Fibroblast of lung (primary cell): ENCODE measurements around the gene CITED2.

Experiments
- EZH2 ChIP-seq: IDR thresholded peaks from 2 replicates; pipeline ENCODE4 v1.5.1; 2012; ENCODE audit warnings: low read length, control low read depth, mild to moderate bottlenecking; ENCODE audit errors: missing control alignments
- TF ChIP-seq, protein P1 (sequence below), 2 donors: IDR thresholded peaks in 1 of 2; conservative IDR thresholded peaks in 1 of 2; 1 replicate in 1 of 2; 2 replicates in 1 of 2; pipeline ENCODE4 v1.5.1; 2011 to 2012; ENCODE audit warnings: low read length in 2 of 2, control low read depth in 1 of 2, inconsistent platforms in 1 of 2, low read depth in 1 of 2, mild to moderate bottlenecking in 1 of 2

DNA sequence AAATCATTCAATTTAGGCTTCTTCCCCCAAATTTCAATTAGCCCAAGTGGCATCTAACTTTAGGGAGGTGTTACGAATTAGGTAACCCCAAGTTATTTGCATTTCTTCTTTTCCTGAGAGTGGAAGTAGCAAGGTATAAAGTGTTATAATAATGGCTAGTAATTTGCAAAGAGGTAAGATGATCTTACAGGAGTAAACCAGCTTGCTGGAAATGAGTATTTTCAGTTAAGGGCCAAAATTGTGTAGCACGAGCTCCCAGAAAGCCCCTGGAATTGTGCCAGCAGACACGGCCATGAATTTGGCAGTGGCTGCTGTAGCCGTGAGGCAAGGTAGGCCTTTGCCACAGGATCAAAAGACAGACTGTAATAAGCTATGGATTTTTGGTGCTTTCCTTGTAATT, 38.0 kb downstream of the CITED2 start:
- TF ChIP-seq EZH2, result no peak
- TF ChIP-seq, protein P1, sequence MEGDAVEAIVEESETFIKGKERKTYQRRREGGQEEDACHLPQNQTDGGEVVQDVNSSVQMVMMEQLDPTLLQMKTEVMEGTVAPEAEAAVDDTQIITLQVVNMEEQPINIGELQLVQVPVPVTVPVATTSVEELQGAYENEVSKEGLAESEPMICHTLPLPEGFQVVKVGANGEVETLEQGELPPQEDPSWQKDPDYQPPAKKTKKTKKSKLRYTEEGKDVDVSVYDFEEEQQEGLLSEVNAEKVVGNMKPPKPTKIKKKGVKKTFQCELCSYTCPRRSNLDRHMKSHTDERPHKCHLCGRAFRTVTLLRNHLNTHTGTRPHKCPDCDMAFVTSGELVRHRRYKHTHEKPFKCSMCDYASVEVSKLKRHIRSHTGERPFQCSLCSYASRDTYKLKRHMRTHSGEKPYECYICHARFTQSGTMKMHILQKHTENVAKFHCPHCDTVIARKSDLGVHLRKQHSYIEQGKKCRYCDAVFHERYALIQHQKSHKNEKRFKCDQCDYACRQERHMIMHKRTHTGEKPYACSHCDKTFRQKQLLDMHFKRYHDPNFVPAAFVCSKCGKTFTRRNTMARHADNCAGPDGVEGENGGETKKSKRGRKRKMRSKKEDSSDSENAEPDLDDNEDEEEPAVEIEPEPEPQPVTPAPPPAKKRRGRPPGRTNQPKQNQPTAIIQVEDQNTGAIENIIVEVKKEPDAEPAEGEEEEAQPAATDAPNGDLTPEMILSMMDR (conservative IDR thresholded peaks at IDR 0.05 in 1 of 2, IDR thresholded peaks at IDR 0.05 in 1 of 2; ENCODE audit: low read depth in 1 of 2, low read length in 2 of 2), result no peak
